CD8-positive, alpha-beta memory T cell (primary cell): Measurements from ENCODE around the gene TESK1. TPM values are rescaled to one million over a fixed set of nuclear protein-coding genes. Genes with fewer than 3 reads are reported as not detected.
A peak's percentile ranks its signal among the peaks of the same experiment; 100 is the strongest.

Experiments
- CTCF ChIA-PET: fragments of 350-600 bp; sonication (Branson Sonifier 250); formaldehyde crosslinking; loops from one replicate; lab custom pipeline; 2021; ENCODE audit warnings: antibody characterized with exemption; lab: Charles Lee
- POLR2A ChIA-PET: fragments of 350-600 bp; sonication (Branson Sonifier 250); formaldehyde crosslinking; loops from one replicate; lab custom pipeline; 2021; ENCODE audit warnings: antibody characterized with exemption; lab: Charles Lee
- DNase-seq, 5 donors: peaks; one replicate each; pipeline versions ENCODE4 v3.0.0 to v3.0.0-alpha.2; 2020 to 2022; ENCODE audit warnings: mixed read lengths in 1 of 5
- H3K27ac ChIP-seq: one replicate; pipeline ENCODE4 v1.7.0; 2013; ENCODE audit warnings: low read depth, mild to moderate bottlenecking, low read length, moderate library complexity
- H3K27me3 ChIP-seq: 2 replicates; pipeline ENCODE4 v1.7.0; 2013; ENCODE audit warnings: low read length, mild to moderate bottlenecking; ENCODE audit not compliant: insufficient read depth, poor library complexity, severe bottlenecking
- H3K36me3 ChIP-seq: 2 replicates; pipeline ENCODE4 v1.7.0; 2013; ENCODE audit warnings: mild to moderate bottlenecking, low read length, moderate library complexity; ENCODE audit not compliant: insufficient read depth
- H3K4me1 ChIP-seq: 2 replicates; pipeline ENCODE4 v1.7.0; 2013; ENCODE audit warnings: mild to moderate bottlenecking, low read length, moderate library complexity; ENCODE audit not compliant: insufficient read depth
- H3K4me3 ChIP-seq: 2 replicates; pipeline ENCODE4 v1.7.0; 2013; ENCODE audit warnings: mild to moderate bottlenecking, low read length
- H3K9me3 ChIP-seq: 2 replicates; pipeline ENCODE4 v1.7.0; 2013; ENCODE audit warnings: mild to moderate bottlenecking, low read length
- H3K27ac Mint-ChIP-seq, 8 donors: one replicate each; pipeline ENCODE4 v1.8.0; 2020 to 2021; ENCODE audit warnings: mixed read lengths in 8 of 8, mild to moderate bottlenecking in 6 of 8, inconsistent platforms in 3 of 8, moderate library complexity in 3 of 8
- H3K27me3 Mint-ChIP-seq, 2 donors: one replicate each; pipeline ENCODE4 v1.8.0; 2020 to 2021; ENCODE audit warnings: mixed read lengths in 2 of 2, mild to moderate bottlenecking in 1 of 2, moderate library complexity in 1 of 2
- H3K36me3 Mint-ChIP-seq, 3 donors: one replicate each; pipeline ENCODE4 v1.8.0; 2020 to 2021; ENCODE audit warnings: mixed read lengths in 3 of 3, inconsistent platforms in 1 of 3, mild to moderate bottlenecking in 1 of 3
- H3K4me1 Mint-ChIP-seq, 3 donors: one replicate each; pipeline ENCODE4 v1.8.0; 2020 to 2021; ENCODE audit warnings: mixed read lengths in 3 of 3, inconsistent platforms in 1 of 3, mild to moderate bottlenecking in 1 of 3
- H3K4me3 Mint-ChIP-seq, 7 donors: one replicate each; pipeline ENCODE4 v1.8.0; 2020 to 2021; ENCODE audit warnings: mixed read lengths in 7 of 7, mild to moderate bottlenecking in 6 of 7, moderate library complexity in 4 of 7, inconsistent platforms in 2 of 7
- H3K9me3 Mint-ChIP-seq, 5 donors: one replicate each; pipeline ENCODE4 v1.8.0; 2020 to 2022; ENCODE audit warnings: mixed read lengths in 5 of 5, mild to moderate bottlenecking in 3 of 5, moderate library complexity in 2 of 5, inconsistent platforms in 1 of 5
- polyA plus RNA-seq: library from polyadenylated mRNA; unstranded; fragments of 300-500 nt; fragmentation: Illumina TruSeq; gene quantifications from one replicate; pipeline ENCODE4 v1.2.3, GENCODE V29; 2021
- total RNA-seq, 2 experiments: library from RNA; stranded (reverse); gene quantifications; one replicate each; pipeline ENCODE4 v1.2.3, GENCODE V29; 2021

The TESK1 gene
- total and polyA plus RNA-seq, 3 experiments from 2014 or later = 15.9 to 46.8 (median 44.2) TPM

- H3K27ac ChIP-seq = peak within 1 kb of the TSS; percentile 99
- peaks cover 4 to 9% of the 10 kb centered on the region in 2 donors for H3K27me3 Mint-ChIP-seq
- ChIA-PET CTCF (interaction anchor here (0.9 to 10.0 kb wide), 28 partner anchors 9 to 555 kb away, joined by 3 to 162 read pairs (median 8); partner anchors contain the start of genes ARHGEF39, CD72, CREB3 and GBA2), POLR2A (interaction anchor here (0.6 to 5.1 kb wide), 13 partner anchors 11 to 74 kb away, joined by 3 to 53 read pairs (median 6); partner anchors contain the start of genes CREB3, TESK1 and TLN1)
- peaks cover 60% of the 10 kb centered on the region for H3K4me1 ChIP-seq
- no peaks in the 10 kb centered on the region for H3K27me3 ChIP-seq
- peak within 1 kb of the TSS; percentile 84 to 97 (median 92) for H3K4me3 Mint-ChIP-seq
- H3K4me3 ChIP-seq = peak within 1 kb of the TSS; percentile 90
- H3K9me3 ChIP-seq = no peaks in the 10 kb centered on the region
- H3K9me3 Mint-ChIP-seq = peaks cover 0 to 6% (median 4%) of the 10 kb centered on the region in 5 donors
- H3K27ac Mint-ChIP-seq = peak within 1 kb of the TSS; percentile 97 to 100 (median 99)
- peak; percentile 76 to 94 (median 91) for DNase-seq
- H3K36me3 ChIP-seq = peaks cover 10% of the 10 kb centered on the region
- peaks cover 11 to 29% (median 13%) of the 10 kb centered on the region in 3 donors for H3K36me3 Mint-ChIP-seq
- peaks cover 61 to 79% (median 72%) of the 10 kb centered on the region in 3 donors for H3K4me1 Mint-ChIP-seq
Observed at GRCh38 chr9:35657546-35658136, 52.6 kb downstream of the TESK1 start, which contains the start of gene RMRP. Gene RMRP, minus strand, starts transcription at chr9:35658019.

- peak within 1 kb of the TSS; percentile 99 for H3K27ac ChIP-seq
- DNase-seq = peak; percentile 79 to 89 (median 87)
- Mint-ChIP-seq H3K27me3 (peaks cover 4 to 10% of the 10 kb centered on the region in 2 donors), H3K4me3 (peak within 1 kb of the TSS; percentile 84 to 97 (median 92)), H3K9me3 (peaks cover 0 to 6% (median 4%) of the 10 kb centered on the region in 5 donors), H3K27ac (peak within 1 kb of the TSS; percentile 97 to 100 (median 99)), H3K36me3 (peaks cover 11 to 29% (median 13%) of the 10 kb centered on the region in 3 donors), H3K4me1 (peaks cover 67 to 86% (median 79%) of the 10 kb centered on the region in 3 donors)
- no peaks in the 10 kb centered on the region for H3K9me3 ChIP-seq
- H3K4me3 ChIP-seq = peak within 1 kb of the TSS; percentile 90
- ChIA-PET CTCF (interaction anchor here (0.9 to 10.0 kb wide), 31 partner anchors 8 to 555 kb away, joined by 3 to 162 read pairs (median 7); partner anchors contain the start of genes ARHGEF39, CD72, CREB3 and GBA2), POLR2A (interaction anchor here (0.6 to 5.1 kb wide), 14 partner anchors 9 to 73 kb away, joined by 3 to 53 read pairs (median 6); partner anchors contain the start of genes CREB3, TESK1 and TLN1)
- H3K27me3 ChIP-seq = no peaks in the 10 kb centered on the region
- peaks cover 65% of the 10 kb centered on the region for H3K4me1 ChIP-seq
- peaks cover 10% of the 10 kb centered on the region for H3K36me3 ChIP-seq
Observed at GRCh38 chr9:35658137-35658967, 53.3 kb downstream of the TESK1 start, which contains the start of gene CCDC107. Gene CCDC107, plus strand, starts transcription at chr9:35658292. Its CDS starts 88 bp downstream, at chr9:35658380.

GRCh38 chr9:35658968-35659220, 53.8 kb downstream of the TESK1 start:
- no peaks in the 10 kb centered on the region for H3K9me3 ChIP-seq
- H3K9me3 Mint-ChIP-seq = peaks cover 0 to 6% (median 4%) of the 10 kb centered on the region in 5 donors
- H3K4me3 ChIP-seq = peak overlapping the region; percentile 90
- peaks cover 69% of the 10 kb centered on the region for H3K4me1 ChIP-seq
- H3K27me3 Mint-ChIP-seq = peaks cover 4 to 10% of the 10 kb centered on the region in 2 donors
- H3K36me3 Mint-ChIP-seq = peaks cover 11 to 29% (median 13%) of the 10 kb centered on the region in 3 donors
- ChIA-PET POLR2A (interaction anchor here (1.2 to 5.1 kb wide), 9 partner anchors 10 to 73 kb away, joined by 3 to 53 read pairs (median 6); partner anchors contain the start of genes CREB3, TESK1 and TLN1), CTCF (interaction anchor here (0.9 to 10.0 kb wide), 22 partner anchors 7 to 556 kb away, joined by 3 to 162 read pairs (median 10); partner anchors contain the start of genes ARHGEF39, CD72, CREB3 and SIT1)
- H3K27ac ChIP-seq = peak overlapping the region; percentile 99
- DNase-seq = no peak
- H3K27ac Mint-ChIP-seq = peak overlapping the region; percentile 94 to 100 (median 98)
- H3K4me3 Mint-ChIP-seq = peak overlapping the region; percentile 84 to 97 (median 92)
- no peaks in the 10 kb centered on the region for H3K27me3 ChIP-seq
- H3K36me3 ChIP-seq = peaks cover 10% of the 10 kb centered on the region
- H3K4me1 Mint-ChIP-seq = peaks cover 72 to 88% (median 84%) of the 10 kb centered on the region in 3 donors

GRCh38 chr9:35659340-35659739, 54.3 kb downstream of the TESK1 start:
- Histone ChIP-seq H3K4me1 (peaks cover 67% of the 10 kb centered on the region), H3K36me3 (peaks cover 10% of the 10 kb centered on the region), H3K27me3 (no peaks in the 10 kb centered on the region), H3K4me3 (peak overlapping the region; percentile 90), H3K27ac (no peak overlapping the region), H3K9me3 (no peaks in the 10 kb centered on the region)
- ChIA-PET CTCF (interaction anchor here (0.9 to 10.0 kb wide), 21 partner anchors 7 to 556 kb away, joined by 3 to 162 read pairs (median 10); partner anchors contain the start of genes ARHGEF39, CD72, CREB3 and SIT1), POLR2A (interaction anchor here (1.2 to 5.1 kb wide), 5 partner anchors 10 to 72 kb away, joined by 3 to 53 read pairs (median 6); partner anchors contain the start of genes CREB3 and TLN1)
- Mint-ChIP-seq H3K9me3 (peaks cover 0 to 6% (median 4%) of the 10 kb centered on the region in 5 donors), H3K27ac (peak overlapping the region; percentile 94 to 100 (median 98)), H3K27me3 (peaks cover 4 to 10% of the 10 kb centered on the region in 2 donors), H3K4me3 (peak overlapping the region; percentile 84 to 97 (median 92)), H3K36me3 (peaks cover 11 to 29% (median 13%) of the 10 kb centered on the region in 3 donors), H3K4me1 (peaks cover 75 to 88% (median 85%) of the 10 kb centered on the region in 3 donors)
- no peak for DNase-seq

Other genes with a start within 250 kb of the TESK1 start
- gene RUSC2, start 115.2 kb upstream of the TESK1 start, total RNA-seq = 1 to 10 TPM; 1.1 TPM
- gene RUSC2, start 115.2 kb upstream of the TESK1 start, polyA plus RNA-seq = not detected
- 1 to 10 TPM; 6.4 to 6.5 TPM for gene CD72, start 13.2 kb downstream of the TESK1 start, total RNA-seq
- 5.1 TPM for gene CD72, start 13.2 kb downstream of the TESK1 start, polyA plus RNA-seq
- 10 to 100 TPM; 43.1 TPM for gene SIT1, start 45.7 kb downstream of the TESK1 start, total RNA-seq
- 196 TPM for gene SIT1, start 45.7 kb downstream of the TESK1 start, polyA plus RNA-seq
- gene RMRP, start 52.8 kb downstream of the TESK1 start, total RNA-seq = over 10,000 TPM in 1 of 2 experiments, 1,000 to 10,000 TPM in 1; 7,718 to 11,549 TPM
- not detected for gene RMRP, start 52.8 kb downstream of the TESK1 start, polyA plus RNA-seq
- 10 to 100 TPM; 18.5 to 20.0 TPM for gene CCDC107, start 53.0 kb downstream of the TESK1 start, total RNA-seq
- 105 TPM for gene CCDC107, start 53.0 kb downstream of the TESK1 start, polyA plus RNA-seq
- 10 to 100 TPM in 1 of 2 experiments, 1 to 10 TPM in 1; 7.7 to 10.7 TPM for gene ARHGEF39, start 59.9 kb downstream of the TESK1 start, total RNA-seq
- 1.2 TPM for gene ARHGEF39, start 59.9 kb downstream of the TESK1 start, polyA plus RNA-seq
- gene CA9, start 68.7 kb downstream of the TESK1 start, total RNA-seq = under 1 TPM in 1 of 2 experiments, not detected in 1; 0.75 TPM
- gene CA9, start 68.7 kb downstream of the TESK1 start, polyA plus RNA-seq = not detected
- gene TPM2, start 84.7 kb downstream of the TESK1 start, total RNA-seq = 1 to 10 TPM; 6.6 to 7.3 TPM
- 0.22 TPM for gene TPM2, start 84.7 kb downstream of the TESK1 start, polyA plus RNA-seq
- 100 to 1,000 TPM; 248 to 249 TPM for gene TLN1, start 126.9 kb downstream of the TESK1 start, total RNA-seq
- gene TLN1, start 126.9 kb downstream of the TESK1 start, polyA plus RNA-seq = 161 TPM
- 10 to 100 TPM; 38.0 to 38.6 TPM for gene CREB3, start 127.4 kb downstream of the TESK1 start, total RNA-seq
- 53.6 TPM for gene CREB3, start 127.4 kb downstream of the TESK1 start, polyA plus RNA-seq
- 10 to 100 TPM; 41.8 to 42.0 TPM for gene GBA2, start 144.0 kb downstream of the TESK1 start, total RNA-seq
- 30.7 TPM for gene GBA2, start 144.0 kb downstream of the TESK1 start, polyA plus RNA-seq
- gene RGP1, start 144.0 kb downstream of the TESK1 start, total RNA-seq = 10 to 100 TPM; 19.9 to 21.9 TPM
- 10.6 TPM for gene RGP1, start 144.0 kb downstream of the TESK1 start, polyA plus RNA-seq
- gene MSMP, start 149.0 kb downstream of the TESK1 start, total RNA-seq = under 1 TPM; 0.51 to 0.63 TPM
- not detected for gene MSMP, start 149.0 kb downstream of the TESK1 start, polyA plus RNA-seq
- gene NPR2, start 186.3 kb downstream of the TESK1 start, total RNA-seq = 1 to 10 TPM; 5.2 to 8.6 TPM
- gene NPR2, start 186.3 kb downstream of the TESK1 start, polyA plus RNA-seq = 0.26 TPM
- 1 to 10 TPM in 1 of 2 experiments, under 1 TPM in 1; 0.98 to 1.8 TPM for gene SPAG8, start 207.0 kb downstream of the TESK1 start, total RNA-seq
- gene SPAG8, start 207.0 kb downstream of the TESK1 start, polyA plus RNA-seq = 0.79 TPM
- gene HINT2, start 209.8 kb downstream of the TESK1 start, total RNA-seq = 10 to 100 TPM; 65.1 to 71.7 TPM
- gene HINT2, start 209.8 kb downstream of the TESK1 start, polyA plus RNA-seq = 69.4 TPM
- not detected for gene FAM221B, start 223.5 kb downstream of the TESK1 start, total RNA-seq
- not detected for gene FAM221B, start 223.5 kb downstream of the TESK1 start, polyA plus RNA-seq
- gene TMEM8B, start 224.0 kb downstream of the TESK1 start, total RNA-seq = 1 to 10 TPM; 2.1 to 3.0 TPM
- 3.0 TPM for gene TMEM8B, start 224.0 kb downstream of the TESK1 start, polyA plus RNA-seq